HepG2 (cell line): Measurements from ENCODE around the gene NUDT13. TPM values are rescaled to one million over a fixed set of nuclear protein-coding genes. Genes with fewer than 3 reads are reported as not detected.

Source experiments
- FOSL2 ChIP-seq: sonication (generic); formaldehyde crosslinking; IDR thresholded peaks from 2 replicates; pipeline ENCODE4 v1.4.0; 2020; ENCODE audit warnings: missing genetic modification reagents
- HES4 ChIP-seq: sonication (generic); formaldehyde crosslinking; IDR thresholded peaks from 2 replicates; pipeline ENCODE4 v1.9.0; 2021; ENCODE audit warnings: mild to moderate bottlenecking, missing genetic modification reagents, borderline replicate concordance
- HMG20B ChIP-seq: conservative IDR thresholded peaks from 2 replicates; pipeline ENCODE4 v1.6.1; 2016; ENCODE audit warnings: missing genetic modification reagents, missing compliant biosample characterization
- KLF13 ChIP-seq: sonication (generic); formaldehyde crosslinking; IDR thresholded peaks from 2 replicates; pipeline ENCODE4 v1.4.0; 2020; ENCODE audit warnings: mild to moderate bottlenecking, missing genetic modification reagents
- NCOA2 ChIP-seq: sonication (generic); formaldehyde crosslinking; IDR thresholded peaks from 2 replicates; pipeline ENCODE4 v1.8.0; 2022; ENCODE audit warnings: inconsistent platforms
- PHF8 ChIP-seq: sonication (generic); formaldehyde crosslinking; IDR thresholded peaks from 2 replicates; pipeline ENCODE4 v1.5.0; 2020; ENCODE audit warnings: missing genetic modification reagents
- SP5 ChIP-seq: IDR thresholded peaks from 2 replicates; pipeline ENCODE4 v1.6.1; 2016; ENCODE audit warnings: low read depth, borderline replicate concordance
- TARDBP ChIP-seq: sonication (generic); formaldehyde crosslinking; IDR thresholded peaks from 2 replicates; pipeline ENCODE4 v1.8.0; 2022; ENCODE audit warnings: mild to moderate bottlenecking, missing genetic modification reagents
- WIZ ChIP-seq: sonication (generic); formaldehyde crosslinking; IDR thresholded peaks from 2 replicates; pipeline ENCODE4 v1.5.1; 2020; ENCODE audit warnings: mild to moderate bottlenecking, missing genetic modification reagents
- ZBTB8A ChIP-seq: sonication (generic); formaldehyde crosslinking; IDR thresholded peaks from 2 replicates; pipeline ENCODE4 v1.4.0; 2020; ENCODE audit warnings: mild to moderate bottlenecking, low read depth, missing genetic modification reagents, borderline replicate concordance
- ZFP1 ChIP-seq: IDR thresholded peaks from 2 replicates; pipeline ENCODE4 v1.6.1; 2016
- ZNF468 ChIP-seq: sonication (generic); formaldehyde crosslinking; IDR thresholded peaks from 2 replicates; pipeline ENCODE4 v1.8.0; 2022; ENCODE audit warnings: mild to moderate bottlenecking, moderate library complexity, missing genetic modification reagents
- ZNF670 ChIP-seq: sonication (generic); formaldehyde crosslinking; IDR thresholded peaks from 2 replicates; pipeline ENCODE4 v1.8.0; 2022; ENCODE audit warnings: mild to moderate bottlenecking, missing genetic modification reagents, borderline replicate concordance
- ZNF773 ChIP-seq: sonication (generic); formaldehyde crosslinking; IDR thresholded peaks from 2 replicates; pipeline ENCODE4 v1.4.0; 2020; ENCODE audit warnings: missing genetic modification reagents, borderline replicate concordance
- polyA plus RNA-seq, 8 experiments: library from polyadenylated mRNA; depleted of rRNA in 3 of 8; stranded (reverse) in 7 of 8; unstranded in 1 of 8; fragments of >200 nt; fragmentation: Illumina TruSeq in 4 of 8; extraction: Trizol in 4 of 8; gene quantifications; 2 replicates each; pipeline versions ENCODE4 v1.2.1 to v1.2.3, GENCODE V29; 2011 to 2016; ENCODE audit warnings: low read depth in 4 of 8, missing spikeins in 1 of 8, mixed read lengths in 1 of 8; ENCODE audit not compliant: insufficient read depth in 1 of 8
- total RNA-seq, 5 experiments: library from RNA; depleted of rRNA; stranded (reverse); fragments of >200 nt; fragmentation: Illumina TruSeq; extraction: Trizol; gene quantifications; 2 replicates each; pipeline ENCODE4 v1.2.3, GENCODE V29; 2016; ENCODE audit warnings: low read depth in 1 of 5
- TF ChIP-seq, protein P1 (sequence below): sonication (generic); formaldehyde crosslinking; IDR thresholded peaks from 2 replicates; pipeline ENCODE4 v1.4.0; 2020; ENCODE audit warnings: missing genetic modification reagents
- TF ChIP-seq, protein P2 (sequence below): sonication (generic); formaldehyde crosslinking; conservative IDR thresholded peaks from 2 replicates; pipeline ENCODE4 v1.4.0; 2020; ENCODE audit warnings: missing genetic modification reagents
- TF ChIP-seq, protein P3 (sequence below): sonication (generic); formaldehyde crosslinking; IDR thresholded peaks from 2 replicates; pipeline ENCODE4 v1.4.0; 2020; ENCODE audit warnings: missing genetic modification reagents, borderline replicate concordance
- TF ChIP-seq, protein P4 (sequence below): IDR thresholded peaks from 2 replicates; pipeline ENCODE4 v1.6.1; 2016; ENCODE audit warnings: low read depth, borderline replicate concordance
- TF ChIP-seq, protein P5 (sequence below): sonication (generic); formaldehyde crosslinking; IDR thresholded peaks from 2 replicates; pipeline ENCODE4 v1.5.1; 2020; ENCODE audit warnings: mild to moderate bottlenecking, missing genetic modification reagents

NUDT13 gene
- total and polyA plus RNA-seq, 2 of the 13 experiments (the other 11 are each of a cell fraction or from before 2014, with no cell fraction given), result 4.2 to 6.5 TPM

DNA sequence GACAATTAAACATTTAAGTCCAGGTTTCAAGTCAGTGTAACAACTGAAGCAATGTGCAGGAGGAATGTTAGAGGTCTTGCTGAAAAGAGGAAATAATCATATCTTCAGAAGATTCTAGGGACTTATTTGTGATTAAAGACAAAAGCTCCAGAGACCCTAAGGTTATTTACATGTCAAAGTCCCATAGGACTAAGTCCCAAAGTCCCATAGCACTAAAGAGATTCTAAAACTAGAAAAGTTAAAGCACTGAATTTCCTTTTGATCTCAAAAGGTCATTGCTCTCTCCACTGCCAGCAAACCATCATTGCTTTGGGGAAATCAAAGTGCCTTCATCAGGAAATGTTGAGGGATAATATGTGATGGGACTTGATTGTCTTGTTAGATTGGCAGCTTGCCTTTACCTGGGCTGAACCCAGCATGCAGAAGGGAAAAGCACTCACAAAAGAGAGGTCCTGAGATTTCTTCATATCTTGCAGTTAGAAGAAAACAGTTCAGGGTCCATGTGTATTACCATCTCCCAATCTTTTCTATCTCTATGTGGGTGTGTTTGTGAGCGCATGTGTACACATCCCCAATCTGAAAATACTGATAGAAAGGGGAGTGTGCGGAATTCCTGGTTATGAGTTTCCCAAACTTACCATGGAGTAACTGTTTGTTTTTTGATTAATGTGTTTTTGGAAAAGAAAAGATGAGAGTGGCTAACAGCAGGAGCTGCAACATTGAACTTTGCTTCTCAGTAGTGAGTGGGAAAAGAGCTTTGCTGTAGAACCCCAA, 21.8 kb downstream of the NUDT13 start (continued):
- TF ChIP-seq FOSL2 (CRISPR knock-in tag) (peak; percentile 57), KLF13 (no peak), PHF8 (no peak), ZNF468 (CRISPR knock-in tag) (no peak), ZNF773 (CRISPR knock-in tag) (no peak), HES4 (CRISPR knock-in tag) (no peak), SP5 (CRISPR knock-in tag) (peak; percentile 96), WIZ (CRISPR knock-in tag) (no peak), ZNF670 (no peak), TARDBP (CRISPR knock-in tag) (peak; percentile 52; the same call in 1 of the 2 replicates), ZFP1 (CRISPR knock-in tag) (no peak), NCOA2 (CRISPR knock-in tag) (peak; percentile 96), ZBTB8A (no peak), HMG20B (CRISPR knock-in tag) (peak; percentile 78)
- TF ChIP-seq, protein P1, sequence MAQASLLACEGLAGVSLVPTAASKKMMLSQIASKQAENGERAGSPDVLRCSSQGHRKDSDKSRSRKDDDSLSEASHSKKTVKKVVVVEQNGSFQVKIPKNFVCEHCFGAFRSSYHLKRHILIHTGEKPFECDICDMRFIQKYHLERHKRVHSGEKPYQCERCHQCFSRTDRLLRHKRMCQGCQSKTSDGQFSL, result no peak
- TF ChIP-seq, protein P2, sequence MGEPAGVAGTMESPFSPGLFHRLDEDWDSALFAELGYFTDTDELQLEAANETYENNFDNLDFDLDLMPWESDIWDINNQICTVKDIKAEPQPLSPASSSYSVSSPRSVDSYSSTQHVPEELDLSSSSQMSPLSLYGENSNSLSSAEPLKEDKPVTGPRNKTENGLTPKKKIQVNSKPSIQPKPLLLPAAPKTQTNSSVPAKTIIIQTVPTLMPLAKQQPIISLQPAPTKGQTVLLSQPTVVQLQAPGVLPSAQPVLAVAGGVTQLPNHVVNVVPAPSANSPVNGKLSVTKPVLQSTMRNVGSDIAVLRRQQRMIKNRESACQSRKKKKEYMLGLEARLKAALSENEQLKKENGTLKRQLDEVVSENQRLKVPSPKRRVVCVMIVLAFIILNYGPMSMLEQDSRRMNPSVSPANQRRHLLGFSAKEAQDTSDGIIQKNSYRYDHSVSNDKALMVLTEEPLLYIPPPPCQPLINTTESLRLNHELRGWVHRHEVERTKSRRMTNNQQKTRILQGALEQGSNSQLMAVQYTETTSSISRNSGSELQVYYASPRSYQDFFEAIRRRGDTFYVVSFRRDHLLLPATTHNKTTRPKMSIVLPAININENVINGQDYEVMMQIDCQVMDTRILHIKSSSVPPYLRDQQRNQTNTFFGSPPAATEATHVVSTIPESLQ (CRISPR knock-in tag), result no peak
- TF ChIP-seq, protein P3, sequence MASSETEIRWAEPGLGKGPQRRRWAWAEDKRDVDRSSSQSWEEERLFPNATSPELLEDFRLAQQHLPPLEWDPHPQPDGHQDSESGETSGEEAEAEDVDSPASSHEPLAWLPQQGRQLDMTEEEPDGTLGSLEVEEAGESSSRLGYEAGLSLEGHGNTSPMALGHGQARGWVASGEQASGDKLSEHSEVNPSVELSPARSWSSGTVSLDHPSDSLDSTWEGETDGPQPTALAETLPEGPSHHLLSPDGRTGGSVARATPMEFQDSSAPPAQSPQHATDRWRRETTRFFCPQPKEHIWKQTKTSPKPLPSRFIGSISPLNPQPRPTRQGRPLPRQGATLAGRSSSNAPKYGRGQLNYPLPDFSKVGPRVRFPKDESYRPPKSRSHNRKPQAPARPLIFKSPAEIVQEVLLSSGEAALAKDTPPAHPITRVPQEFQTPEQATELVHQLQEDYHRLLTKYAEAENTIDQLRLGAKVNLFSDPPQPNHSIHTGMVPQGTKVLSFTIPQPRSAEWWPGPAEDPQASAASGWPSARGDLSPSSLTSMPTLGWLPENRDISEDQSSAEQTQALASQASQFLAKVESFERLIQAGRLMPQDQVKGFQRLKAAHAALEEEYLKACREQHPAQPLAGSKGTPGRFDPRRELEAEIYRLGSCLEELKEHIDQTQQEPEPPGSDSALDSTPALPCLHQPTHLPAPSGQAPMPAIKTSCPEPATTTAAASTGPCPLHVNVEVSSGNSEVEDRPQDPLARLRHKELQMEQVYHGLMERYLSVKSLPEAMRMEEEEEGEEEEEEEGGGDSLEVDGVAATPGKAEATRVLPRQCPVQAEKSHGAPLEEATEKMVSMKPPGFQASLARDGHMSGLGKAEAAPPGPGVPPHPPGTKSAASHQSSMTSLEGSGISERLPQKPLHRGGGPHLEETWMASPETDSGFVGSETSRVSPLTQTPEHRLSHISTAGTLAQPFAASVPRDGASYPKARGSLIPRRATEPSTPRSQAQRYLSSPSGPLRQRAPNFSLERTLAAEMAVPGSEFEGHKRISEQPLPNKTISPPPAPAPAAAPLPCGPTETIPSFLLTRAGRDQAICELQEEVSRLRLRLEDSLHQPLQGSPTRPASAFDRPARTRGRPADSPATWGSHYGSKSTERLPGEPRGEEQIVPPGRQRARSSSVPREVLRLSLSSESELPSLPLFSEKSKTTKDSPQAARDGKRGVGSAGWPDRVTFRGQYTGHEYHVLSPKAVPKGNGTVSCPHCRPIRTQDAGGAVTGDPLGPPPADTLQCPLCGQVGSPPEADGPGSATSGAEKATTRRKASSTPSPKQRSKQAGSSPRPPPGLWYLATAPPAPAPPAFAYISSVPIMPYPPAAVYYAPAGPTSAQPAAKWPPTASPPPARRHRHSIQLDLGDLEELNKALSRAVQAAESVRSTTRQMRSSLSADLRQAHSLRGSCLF, result no peak
- TF ChIP-seq, protein P4, sequence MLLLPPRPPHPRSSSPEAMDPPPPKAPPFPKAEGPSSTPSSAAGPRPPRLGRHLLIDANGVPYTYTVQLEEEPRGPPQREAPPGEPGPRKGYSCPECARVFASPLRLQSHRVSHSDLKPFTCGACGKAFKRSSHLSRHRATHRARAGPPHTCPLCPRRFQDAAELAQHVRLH, result 0 out of 2 replicates have a peak, but pooled peaks have one; percentile 55
- TF ChIP-seq, protein P5, sequence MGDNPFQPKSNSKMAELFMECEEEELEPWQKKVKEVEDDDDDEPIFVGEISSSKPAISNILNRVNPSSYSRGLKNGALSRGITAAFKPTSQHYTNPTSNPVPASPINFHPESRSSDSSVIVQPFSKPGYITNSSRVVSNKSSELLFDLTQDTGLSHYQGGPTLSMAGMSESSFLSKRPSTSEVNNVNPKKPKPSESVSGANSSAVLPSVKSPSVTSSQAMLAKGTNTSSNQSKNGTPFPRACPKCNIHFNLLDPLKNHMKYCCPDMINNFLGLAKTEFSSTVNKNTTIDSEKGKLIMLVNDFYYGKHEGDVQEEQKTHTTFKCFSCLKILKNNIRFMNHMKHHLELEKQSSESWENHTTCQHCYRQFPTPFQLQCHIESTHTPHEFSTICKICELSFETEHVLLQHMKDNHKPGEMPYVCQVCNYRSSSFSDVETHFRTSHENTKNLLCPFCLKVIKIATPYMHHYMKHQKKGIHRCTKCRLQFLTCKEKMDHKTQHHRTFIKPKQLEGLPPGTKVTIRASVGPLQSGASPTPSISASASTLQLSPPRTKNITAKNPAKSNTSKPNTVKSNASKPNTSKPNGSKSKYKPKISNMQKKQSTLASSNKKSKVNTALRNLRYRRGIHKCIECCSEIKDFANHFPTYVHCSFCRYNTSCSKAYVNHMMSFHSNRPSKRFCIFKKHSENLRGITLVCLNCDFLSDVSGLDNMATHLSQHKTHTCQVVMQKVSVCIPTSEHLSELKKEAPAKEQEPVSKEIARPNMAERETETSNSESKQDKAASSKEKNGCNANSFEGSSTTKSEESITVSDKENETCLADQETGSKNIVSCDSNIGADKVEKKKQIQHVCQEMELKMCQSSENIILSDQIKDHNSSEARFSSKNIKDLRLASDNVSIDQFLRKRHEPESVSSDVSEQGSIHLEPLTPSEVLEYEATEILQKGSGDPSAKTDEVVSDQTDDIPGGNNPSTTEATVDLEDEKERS, result 0 out of 2 replicates have a peak, but pooled peaks have one; percentile 36
